Ureter (tissue), 1 donor: ENCODE measurements around the gene NUAK2. TPM values are rescaled to one million over a fixed set of nuclear protein-coding genes. Genes with fewer than 3 reads are reported as not detected.

ENCODE experiments used
- DNase-seq: peaks from one replicate; pipeline ENCODE4 v3.0.0-alpha.2; 2020; ENCODE audit warnings: low spot score
- total RNA-seq: library from RNA; stranded (reverse); gene quantifications from one replicate; pipeline ENCODE4 v1.2.4, GENCODE V29; 2023
- donor health status: DM: yes; HTN: yes; CAD: no.

The NUAK2 gene
- total RNA-seq, 1 donor from 2014 or later: 0.96 TPM

DNA sequence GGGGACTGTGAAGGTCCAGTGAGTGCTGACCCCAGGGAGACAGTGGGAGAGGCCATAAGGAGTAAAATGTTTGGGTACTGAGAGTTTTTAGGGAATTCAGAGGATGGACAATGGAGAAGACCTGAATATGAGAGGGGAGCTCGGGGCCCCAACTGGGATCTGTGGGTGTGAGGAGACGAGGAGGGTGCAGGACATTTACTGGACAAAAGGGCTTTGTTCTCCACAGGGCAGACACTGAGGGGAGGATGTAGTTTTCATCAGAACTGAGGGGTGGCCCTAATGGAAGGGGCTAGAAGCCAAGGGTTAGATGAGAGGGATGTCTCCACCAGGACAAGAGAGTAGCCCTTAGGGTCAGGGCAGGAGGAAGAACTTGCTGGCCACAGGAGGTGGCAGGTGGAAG lies 63.8 kb downstream of the NUAK2 start:
- DNase-seq: no peak

DNA sequence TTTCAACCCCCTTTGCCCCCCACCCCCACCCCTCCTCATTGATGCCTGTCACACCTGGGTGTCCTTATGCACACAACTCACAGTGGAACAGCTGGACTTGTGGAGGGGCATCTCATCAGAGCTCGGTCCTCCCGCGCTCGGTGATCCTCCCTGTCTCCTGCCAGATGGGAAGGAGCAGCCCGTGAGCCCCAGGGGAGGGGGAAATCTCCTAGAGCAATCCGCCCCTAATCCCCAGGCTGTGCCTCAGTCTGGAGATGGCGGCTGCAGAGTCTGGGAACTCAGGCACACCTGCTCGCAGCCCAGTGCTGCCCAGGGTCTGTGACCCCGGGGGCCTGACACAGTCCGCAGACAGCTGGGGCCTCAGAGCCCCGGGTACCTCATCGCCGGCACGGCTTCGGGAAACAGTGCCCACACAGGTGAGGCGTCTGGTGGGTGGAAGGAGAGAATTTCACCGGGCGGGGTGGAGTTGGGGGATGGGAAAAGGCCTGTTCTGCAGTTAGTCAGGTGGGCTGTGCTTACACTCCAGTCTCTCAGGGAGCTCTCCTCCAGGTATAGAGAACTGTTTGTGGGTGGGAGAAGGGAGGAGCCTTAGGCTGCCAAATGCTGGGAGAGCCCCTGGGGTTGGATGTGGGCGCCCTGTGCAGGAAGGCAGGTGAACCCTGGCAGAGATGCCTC lies 64.5 kb downstream of the NUAK2 start:
- no peak for DNase-seq

DNA sequence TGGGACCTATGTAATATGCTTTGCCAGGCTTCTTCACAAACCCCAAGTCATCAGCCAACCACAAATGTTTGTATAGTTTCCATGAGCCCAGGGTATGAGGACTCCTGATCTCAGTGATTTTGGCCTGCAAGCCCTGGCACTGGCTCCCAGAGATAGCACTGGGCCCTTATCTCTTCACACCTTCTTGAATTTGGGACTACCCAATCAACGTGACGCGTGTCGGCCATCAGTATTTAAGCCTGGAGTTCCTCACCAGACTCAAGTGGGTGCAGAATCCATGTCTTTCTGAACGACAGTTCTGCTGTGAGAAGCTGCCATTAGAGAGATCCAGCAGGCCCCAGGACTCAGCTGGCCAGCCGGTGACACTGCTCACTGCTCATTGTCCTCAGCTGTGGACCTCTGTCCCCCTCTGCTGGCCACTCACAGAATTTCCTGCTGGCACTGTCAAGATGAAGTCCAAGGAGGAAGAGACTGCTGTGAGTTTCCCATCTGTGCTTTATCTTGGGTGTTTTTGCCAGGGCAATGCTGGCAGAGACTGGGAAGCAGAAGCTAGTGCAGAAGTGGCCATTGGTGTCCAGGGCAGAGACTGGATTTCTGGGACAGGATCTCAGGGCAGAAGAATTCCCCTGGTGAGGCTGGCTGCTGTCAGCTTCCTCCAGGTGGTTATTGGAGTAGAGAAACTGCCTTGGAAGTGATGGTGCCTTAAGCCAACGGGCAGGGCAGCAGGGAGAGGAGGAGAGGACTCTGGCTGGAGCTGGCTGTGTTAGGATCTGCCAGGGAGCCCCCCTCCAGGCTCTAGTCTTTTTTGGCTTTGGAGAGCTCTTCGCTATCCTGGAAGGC lies 65.4 kb downstream of the NUAK2 start:
- DNase-seq: peak; percentile 94

Other genes starting within 250 kb of the NUAK2 start
- gene TMEM81, start 237.3 kb downstream of the NUAK2 start, total RNA-seq: 1.5 TPM
- gene RBBP5, start 199.8 kb downstream of the NUAK2 start, total RNA-seq: 13.7 TPM
- 12.6 TPM for gene DSTYK, start 110.0 kb downstream of the NUAK2 start, total RNA-seq
- gene TMCC2, start 93.8 kb downstream of the NUAK2 start, total RNA-seq: 0.55 TPM
- gene KLHDC8A, start 35.2 kb upstream of the NUAK2 start, total RNA-seq: not detected
- not detected for gene LEMD1, start 100.3 kb upstream of the NUAK2 start, total RNA-seq
- 0.16 TPM for gene BLACAT1, start 134.3 kb upstream of the NUAK2 start, total RNA-seq
- 28.6 TPM for gene CDK18, start 182.9 kb upstream of the NUAK2 start, total RNA-seq